ENCODE measurements around the gene PSMC3IP.

DNA sequence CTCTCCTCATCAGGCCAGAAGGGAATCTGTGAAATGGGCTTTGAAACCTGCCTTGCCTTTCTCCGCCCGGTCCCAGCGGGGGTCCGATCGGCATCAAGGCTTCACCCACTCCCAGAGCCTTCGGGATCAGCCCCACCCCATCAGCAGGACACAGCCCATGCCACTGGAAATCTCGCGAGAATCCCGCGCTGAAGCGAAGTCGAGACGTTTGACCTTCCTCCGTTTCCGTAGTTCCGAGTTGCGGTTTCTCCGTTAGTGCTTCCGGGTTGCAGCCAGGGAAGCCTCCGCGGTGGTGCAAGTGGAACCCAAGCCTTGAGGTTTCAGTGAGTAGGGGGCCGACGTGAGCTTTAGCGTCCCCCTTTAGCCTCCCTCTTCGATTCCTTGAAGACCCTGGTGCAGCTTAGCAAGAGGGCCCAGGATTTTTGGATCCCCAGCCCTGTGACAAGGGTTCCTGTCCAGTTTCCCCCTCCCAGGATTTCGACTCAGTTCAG, 15.6 kb downstream of the PSMC3IP start, which contains the start of gene COASY:
- TF ChIP-seq TCF7L2 (IDR thresholded peaks at IDR 0.05; ENCODE audit: low read depth, low read length): no peak
- no peak for TF ChIP-seq CTCF (IDR thresholded peaks at IDR 0.05)
- TF ChIP-seq POLR2AphosphoS5 (IDR thresholded peaks at IDR 0.05; ENCODE audit: low read depth, low read length): peak; percentile 86
- TF ChIP-seq REST (IDR thresholded peaks at IDR 0.05; ENCODE audit: insufficient read depth in 1 of 2, low read depth in 2 of 2, low read length in 1 of 2): no peak
